HS-27A (cell line): ENCODE results near the gene F2.
"Not testable (repeated sequence)": the region's sequence is repeated elsewhere in the genome, so short reads cannot be mapped to it uniquely, and the experiment has no call there.

Experiments used
- DNase-seq: peaks from one replicate; pipeline ENCODE4 v3.0.0-alpha.2; 2012; ENCODE audit warnings: low read depth, missing footprints

F2 gene

DNA sequence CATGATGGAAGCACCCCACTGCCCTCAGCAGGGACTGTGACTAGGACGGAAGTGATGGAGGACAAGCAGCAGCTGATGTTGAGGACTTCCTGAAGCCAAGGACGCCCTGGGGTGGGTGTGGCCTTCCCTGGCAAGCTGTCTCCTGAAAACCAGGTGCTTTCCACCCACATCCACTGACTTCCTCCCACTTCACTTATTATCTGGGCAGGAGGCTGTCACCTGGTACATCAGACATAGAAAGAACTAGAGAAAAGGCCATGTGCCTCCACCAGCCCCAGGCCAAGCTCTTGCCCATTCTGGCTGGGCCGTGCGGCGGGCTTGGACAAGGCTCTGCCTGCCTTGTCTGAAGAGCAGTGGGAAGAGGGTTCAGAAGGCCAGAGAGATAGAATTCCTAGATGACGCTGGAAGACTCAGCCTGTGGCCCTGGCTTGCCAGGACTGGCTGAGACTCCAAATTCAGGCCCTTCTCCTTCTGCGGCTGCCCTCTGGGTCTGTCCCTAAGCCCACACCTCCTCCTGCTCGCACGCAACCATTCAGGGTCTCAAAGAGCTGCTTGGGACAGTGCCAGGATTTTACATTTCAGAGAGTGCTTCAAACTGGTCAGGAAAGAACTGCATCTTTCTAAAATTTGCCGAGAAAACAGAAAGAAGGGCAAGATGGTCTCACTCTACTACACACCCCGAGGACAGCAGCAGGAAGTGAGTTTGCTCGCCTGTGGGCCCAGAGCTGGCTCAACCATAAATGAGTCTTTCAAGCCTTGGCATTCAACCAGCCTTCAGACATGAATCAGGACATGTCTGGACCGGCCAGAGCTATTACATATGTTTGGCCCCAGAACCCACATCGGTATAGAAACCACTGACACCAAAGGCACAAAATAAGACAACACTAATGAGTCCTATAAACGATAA is 31.9 kb upstream of the F2 start:
- DNase-seq, result no peak

- DNase-seq, result no peak
Measured at GRCh38 chr11:46690702-46691101, 28.3 kb upstream of the F2 start.

DNA sequence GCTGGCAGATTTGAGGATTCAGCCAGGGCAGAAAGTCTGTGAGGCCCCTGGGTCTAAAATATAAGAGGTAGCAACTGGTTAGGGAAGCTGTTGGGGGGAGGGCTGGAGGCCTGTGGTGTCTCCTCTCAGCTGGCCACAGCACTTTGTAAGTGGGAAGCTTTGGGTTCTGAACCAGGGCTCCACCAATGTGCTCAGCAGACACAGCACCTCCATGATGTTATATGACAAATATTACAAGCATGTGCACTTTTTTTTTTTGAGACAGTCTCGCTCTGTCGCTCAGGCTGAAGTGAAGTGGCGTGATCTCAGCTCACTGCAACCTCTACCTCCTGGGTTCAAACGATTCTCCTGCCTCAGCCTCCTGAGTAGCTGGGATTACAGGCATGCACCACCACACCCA is 26.6 kb upstream of the F2 start:
- DNase-seq, result no peak

- no peak for DNase-seq
Measured at GRCh38 chr11:46693597-46694012, 25.4 kb upstream of the F2 start.

GRCh38 chr11:46694072-46694471 is 24.9 kb upstream of the F2 start:
- no peak for DNase-seq

DNA sequence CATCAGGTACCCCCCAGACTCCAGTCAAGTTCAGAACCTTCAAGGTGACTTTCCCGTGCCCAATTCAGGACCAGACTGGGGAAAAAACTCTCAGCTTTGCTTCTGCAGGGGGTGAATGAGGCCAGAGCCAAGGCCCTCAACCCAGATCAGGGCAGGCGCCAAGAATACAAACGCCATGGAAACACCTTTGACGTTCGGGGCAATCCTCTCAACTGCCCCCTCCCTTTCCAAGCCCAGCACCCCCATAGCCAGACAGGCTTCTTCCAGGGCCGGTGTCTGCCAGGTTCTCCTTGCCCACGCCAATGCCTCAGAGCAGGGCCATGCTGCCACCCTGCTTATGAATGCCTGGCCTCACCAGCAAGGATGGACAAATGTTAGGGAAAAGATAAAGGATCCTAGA is 24.4 kb upstream of the F2 start:
- no peak for DNase-seq

DNA sequence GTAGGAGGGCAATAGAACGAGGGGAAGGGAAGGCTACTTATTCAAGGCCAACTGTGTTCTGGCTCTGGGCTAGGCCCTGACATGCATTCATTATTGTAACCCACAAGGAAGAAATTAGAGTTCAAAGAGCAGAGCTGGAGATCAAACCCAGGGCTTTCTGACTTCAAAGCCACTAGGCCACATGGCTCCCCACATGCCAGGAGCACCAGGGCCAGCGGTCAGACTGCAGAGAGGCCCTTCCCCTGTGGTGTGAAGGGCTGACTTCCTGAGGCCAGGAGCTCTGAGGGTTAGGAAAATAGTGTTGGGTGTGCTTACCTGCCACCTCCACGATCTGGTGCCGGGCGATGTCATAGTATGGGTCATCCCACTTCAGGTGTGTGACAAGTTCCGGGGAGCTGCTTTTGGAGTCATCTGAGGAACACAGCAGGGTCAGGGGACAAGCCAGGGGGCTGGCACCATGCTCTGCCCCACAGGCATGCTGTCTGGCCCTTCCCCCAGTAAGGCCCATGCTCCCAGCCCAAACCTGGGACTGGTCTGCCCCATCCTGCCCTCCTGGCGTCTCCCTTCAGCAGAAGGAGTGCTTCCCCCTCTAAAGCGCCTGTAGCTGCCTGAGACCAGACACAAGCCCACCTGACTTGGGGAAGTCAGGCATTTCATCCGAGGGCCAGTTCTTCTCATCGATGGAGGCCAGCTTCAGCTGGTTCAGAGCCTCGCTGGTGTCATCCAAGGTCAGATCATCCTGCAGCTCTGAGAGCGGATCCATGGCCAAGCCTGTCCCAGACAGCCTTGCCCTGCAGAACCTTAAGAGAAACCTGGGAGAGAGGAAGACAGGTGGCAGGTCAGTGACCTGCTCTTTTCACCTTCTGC is 23.4 kb upstream of the F2 start:
- no peak for DNase-seq

DNA sequence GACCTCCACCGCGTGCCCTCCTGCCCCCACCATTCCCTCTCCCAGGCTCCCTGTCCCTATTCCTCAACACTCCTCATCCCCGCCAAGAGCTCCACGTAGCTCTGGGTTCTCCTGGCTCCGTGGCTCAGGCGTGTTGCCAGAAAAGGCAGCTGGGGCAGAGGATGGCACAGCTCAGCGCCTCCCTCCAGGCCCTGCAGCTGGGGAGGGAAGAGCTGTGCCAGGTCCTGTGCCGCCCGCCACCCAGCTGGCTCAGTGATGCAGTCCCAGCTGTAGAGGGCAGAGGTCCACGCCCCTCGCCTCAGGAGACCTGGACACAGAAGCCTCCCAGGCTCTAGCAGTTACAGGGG is 22.8 kb upstream of the F2 start:
- DNase-seq, result no peak

- no peak for DNase-seq
Measured at GRCh38 chr11:46697303-46697702, 21.7 kb upstream of the F2 start.

DNA sequence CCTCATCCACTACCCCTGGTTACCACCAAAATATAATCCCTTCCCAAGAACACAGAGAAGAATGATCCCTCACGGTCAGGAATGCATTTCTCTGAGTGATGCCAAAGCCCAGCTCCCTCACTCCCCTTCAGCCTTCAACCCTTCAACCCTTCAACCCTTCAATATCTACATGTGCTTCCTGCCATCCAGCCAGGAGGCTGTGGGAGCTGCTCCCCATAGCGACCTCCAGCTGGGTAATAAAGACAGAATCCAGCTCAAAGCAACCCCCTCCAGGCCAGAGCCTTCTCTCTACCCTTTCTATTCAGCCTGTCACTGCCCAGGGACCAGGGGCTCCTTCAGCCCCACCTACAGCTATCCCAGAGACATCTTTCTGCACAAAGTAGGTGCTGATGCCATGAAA is 21.3 kb upstream of the F2 start:
- DNase-seq, result no peak

DNA sequence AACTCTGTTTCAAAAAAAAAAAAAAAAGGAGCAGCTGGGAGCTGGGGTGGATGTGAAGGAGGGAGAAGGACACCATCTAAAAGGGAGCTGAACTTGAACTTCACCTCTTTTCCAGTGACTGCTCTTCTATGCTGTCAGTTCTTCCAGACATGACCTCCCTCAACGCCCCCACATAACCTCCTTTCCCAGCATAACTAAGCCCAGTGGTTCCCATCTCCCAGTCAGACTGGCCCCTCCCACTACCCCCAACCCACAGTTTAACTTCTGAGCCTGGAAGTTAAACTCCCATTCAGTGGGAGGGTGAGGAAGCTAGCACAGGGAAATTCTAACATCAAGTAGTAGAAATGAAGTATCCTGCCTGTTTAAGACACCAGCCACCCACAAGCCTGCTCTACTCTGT is 20.4 kb upstream of the F2 start:
- no peak for DNase-seq

DNA sequence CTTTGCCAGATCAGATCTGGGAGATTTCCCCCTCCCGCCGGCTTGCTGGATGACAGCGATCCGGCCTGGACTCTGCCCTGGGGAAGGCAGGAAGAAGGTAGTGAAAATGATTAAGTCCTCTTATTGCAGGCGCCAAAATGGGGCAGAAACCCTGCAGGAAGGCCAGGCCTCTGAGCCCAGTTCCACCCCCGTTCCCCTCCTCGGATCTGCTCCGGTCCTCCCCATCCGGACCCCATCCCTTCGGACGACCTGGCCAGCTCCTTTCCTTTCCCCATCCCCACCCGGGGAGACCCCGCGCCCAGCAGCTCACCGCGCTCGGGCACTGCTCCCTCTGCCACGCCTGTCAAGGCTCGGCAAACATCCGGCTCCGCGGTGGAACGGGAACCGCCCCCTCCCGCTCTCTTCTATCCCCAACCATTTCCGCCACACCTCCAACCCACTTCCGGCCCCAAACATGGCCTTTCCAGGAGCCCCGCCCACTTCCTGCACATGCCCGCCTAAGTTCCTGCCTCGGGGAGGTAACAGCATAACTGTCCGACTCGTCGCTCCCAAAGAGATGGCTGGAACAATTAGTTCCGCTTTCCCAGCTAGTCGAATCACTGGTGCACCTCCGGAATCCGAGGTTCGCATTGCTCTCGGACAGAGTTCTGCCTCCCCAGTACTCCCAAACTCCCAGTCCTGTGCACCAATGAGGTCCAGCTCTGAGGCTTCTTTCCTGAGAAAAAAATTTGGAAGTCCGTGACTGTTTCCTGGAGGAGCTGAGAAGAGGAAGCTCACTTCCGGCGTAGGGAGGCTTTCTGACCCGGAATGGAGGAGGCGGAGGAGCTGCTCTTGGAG is 18.6 kb upstream of the F2 start, which contains the start of the genes ARHGAP1 and ZNF408:
Gene ARHGAP1 (minus strand): TSS at position 379 of the 837 bp plus-strand sequence. CDS start 4,512 bp downstream, outside the sequence.
Gene ZNF408 (plus strand): TSS at position 791 of the 837 bp plus-strand sequence. CDS start 17 bp downstream, at position 808.
- DNase-seq, result peak; percentile 98

DNA sequence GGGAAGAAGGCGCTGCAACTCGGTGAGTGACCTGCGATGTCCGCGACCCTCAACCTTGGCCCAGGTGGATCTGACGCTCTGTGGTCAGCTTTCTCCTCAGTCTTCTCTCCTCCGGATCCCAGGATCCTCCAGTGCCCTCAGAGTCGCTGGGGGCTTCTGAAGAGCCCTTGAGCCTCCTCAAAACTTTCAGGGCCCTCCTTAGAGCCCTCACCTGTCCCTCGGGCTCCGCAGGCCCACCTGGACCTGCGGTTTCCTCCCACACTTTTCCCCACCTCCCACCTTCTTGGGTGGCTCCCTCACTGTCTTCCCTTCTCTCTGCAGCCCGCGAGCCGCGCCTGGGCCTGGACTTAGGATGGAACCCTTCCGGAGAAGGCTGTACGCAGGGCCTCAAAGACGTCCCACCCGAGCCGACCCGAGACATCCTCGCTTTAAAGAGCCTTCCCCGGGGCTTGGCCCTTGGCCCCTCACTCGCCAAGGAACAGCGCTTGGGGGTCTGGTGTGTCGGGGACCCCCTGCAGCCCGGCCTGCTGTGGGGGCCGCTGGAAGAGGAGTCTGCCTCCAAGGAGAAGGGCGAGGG is 17.8 kb upstream of the F2 start:
- DNase-seq, result no peak

DNA sequence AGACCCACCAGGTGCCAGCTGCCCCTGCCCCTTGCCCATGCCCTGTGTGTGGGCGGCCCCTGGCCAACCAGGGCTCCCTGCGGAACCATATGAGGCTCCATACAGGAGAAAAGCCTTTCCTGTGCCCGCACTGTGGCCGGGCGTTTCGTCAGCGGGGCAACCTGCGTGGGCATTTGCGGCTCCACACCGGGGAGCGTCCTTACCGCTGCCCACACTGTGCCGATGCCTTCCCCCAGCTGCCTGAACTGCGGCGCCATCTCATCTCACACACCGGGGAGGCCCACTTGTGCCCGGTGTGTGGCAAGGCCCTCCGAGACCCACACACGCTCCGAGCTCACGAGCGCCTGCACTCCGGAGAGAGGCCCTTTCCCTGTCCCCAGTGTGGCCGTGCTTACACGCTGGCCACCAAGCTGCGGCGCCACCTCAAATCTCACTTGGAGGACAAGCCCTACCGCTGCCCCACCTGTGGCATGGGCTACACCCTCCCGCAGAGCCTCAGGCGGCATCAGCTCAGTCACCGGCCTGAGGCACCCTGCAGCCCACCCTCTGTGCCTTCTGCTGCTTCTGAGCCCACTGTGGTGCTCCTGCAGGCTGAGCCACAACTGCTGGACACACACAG is 13.8 kb upstream of the F2 start:
- no peak for DNase-seq

- no peak for DNase-seq
Measured at GRCh38 chr11:46706886-46707285, 12.1 kb upstream of the F2 start.

DNA sequence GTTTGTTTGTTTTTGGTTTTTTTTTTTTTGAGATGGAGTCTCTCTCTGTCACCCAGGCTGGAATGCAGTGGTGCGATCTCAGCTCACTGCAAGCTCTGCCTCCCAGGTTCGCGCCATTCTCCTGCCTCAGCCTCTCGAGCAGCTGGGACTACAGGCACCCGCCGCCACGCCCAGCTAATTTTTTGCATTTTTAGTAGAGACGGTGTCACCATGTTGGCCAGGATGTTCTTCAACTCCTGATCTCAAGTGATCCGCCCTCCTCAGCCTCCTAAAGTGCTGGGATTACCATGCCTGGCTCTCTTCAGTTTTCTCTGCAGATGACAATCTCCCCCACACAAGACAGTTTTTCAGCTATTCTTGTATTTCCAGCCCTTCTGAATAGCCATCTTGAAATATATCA is 9.7 kb upstream of the F2 start:
- not testable (repeated sequence) for DNase-seq

- DNase-seq, result peak; percentile 26
Measured at GRCh38 chr11:46710821-46711269, 8.2 kb upstream of the F2 start.

GRCh38 chr11:46711303-46711702 is 7.7 kb upstream of the F2 start:
- no peak for DNase-seq

GRCh38 chr11:46712874-46713576 is 6.0 kb upstream of the F2 start:
- DNase-seq, result no peak

GRCh38 chr11:46717825-46718154 is 1.2 kb upstream of the F2 start:
- not testable (repeated sequence) for DNase-seq
